CD4-positive, CD25-positive, alpha-beta regulatory T cell (primary cell): ENCODE data around the gene BCL6. TPM values are rescaled to one million over a fixed set of nuclear protein-coding genes. Genes with fewer than 3 reads are reported as not detected.
A peak's percentile ranks its signal among the peaks of the same experiment; 100 is the strongest.

ENCODE experiments used
- ATAC-seq, 2 donors: fragments of 150-1000 bp; cut with Tn5 transposase; one replicate each; pipeline ENCODE4 v1.10.0; 2021; ENCODE audit warnings: low read depth in 2 of 2, moderate number of reproducible peaks in 2 of 2, moderate library complexity in 1 of 2
- DNase-seq, 3 donors: peaks; one replicate each; pipeline versions ENCODE4 v3.0.0 to v3.0.0-alpha.2; 2012 to 2022; ENCODE audit warnings: mixed read lengths in 1 of 3
- H3K27ac ChIP-seq: one replicate; pipeline ENCODE4 v1.7.0; 2013; ENCODE audit warnings: mild to moderate bottlenecking, low read length; ENCODE audit not compliant: insufficient read depth, poor library complexity, severe bottlenecking
- H3K27me3 ChIP-seq: one replicate; pipeline ENCODE4 v1.7.0; 2013; ENCODE audit warnings: low read length; ENCODE audit not compliant: control insufficient read depth, insufficient read depth
- H3K36me3 ChIP-seq: one replicate; pipeline ENCODE4 v1.7.0; 2013; ENCODE audit warnings: mild to moderate bottlenecking, low read length, moderate library complexity; ENCODE audit not compliant: control insufficient read depth, insufficient read depth
- H3K4me1 ChIP-seq: 2 replicates; pipeline ENCODE4 v1.7.0; 2013; ENCODE audit warnings: mild to moderate bottlenecking, low read length; ENCODE audit not compliant: insufficient read depth, control insufficient read depth, poor library complexity, severe bottlenecking
- H3K4me3 ChIP-seq: one replicate; pipeline ENCODE4 v1.7.0; 2013; ENCODE audit warnings: low read depth, mild to moderate bottlenecking, low read length, moderate library complexity
- H3K9me3 ChIP-seq, 2 experiments: 1 replicate in 1 of 2; 2 replicates in 1 of 2; pipeline ENCODE4 v1.7.0; 2013; ENCODE audit warnings: low read length in 2 of 2, mild to moderate bottlenecking in 1 of 2, moderate library complexity in 1 of 2; ENCODE audit not compliant: control insufficient read depth in 2 of 2
- H3K27ac Mint-ChIP-seq, 3 donors: one replicate each; pipeline ENCODE4 v1.8.0; 2020 to 2022; ENCODE audit warnings: mild to moderate bottlenecking in 3 of 3, mixed read lengths in 3 of 3, moderate library complexity in 2 of 3
- H3K27me3 Mint-ChIP-seq: one replicate; pipeline ENCODE4 v1.8.0; 2022; ENCODE audit warnings: mild to moderate bottlenecking, mixed read lengths
- H3K36me3 Mint-ChIP-seq: one replicate; pipeline ENCODE4 v1.8.0; 2020; ENCODE audit warnings: mixed read lengths
- H3K4me1 Mint-ChIP-seq, 4 donors: one replicate each; pipeline ENCODE4 v1.8.0; 2020 to 2022; ENCODE audit warnings: mixed read lengths in 4 of 4, mild to moderate bottlenecking in 1 of 4
- H3K4me3 Mint-ChIP-seq, 4 donors: one replicate each; pipeline ENCODE4 v1.8.0; 2020 to 2022; ENCODE audit warnings: mild to moderate bottlenecking in 4 of 4, mixed read lengths in 4 of 4, moderate library complexity in 3 of 4
- H3K9me3 Mint-ChIP-seq, 7 donors: one replicate each; pipeline ENCODE4 v1.8.0; 2020 to 2022; ENCODE audit warnings: mixed read lengths in 7 of 7, mild to moderate bottlenecking in 3 of 7, moderate library complexity in 2 of 7
- polyA plus RNA-seq, 4 donors: library from polyadenylated mRNA; unstranded; fragments of 300-500 nt; fragmentation: Illumina TruSeq; gene quantifications; one replicate each; pipeline ENCODE4 v1.2.3, GENCODE V29; 2021
- total RNA-seq: library from RNA; stranded (reverse); gene quantifications from one replicate; pipeline ENCODE4 v1.2.3, GENCODE V29; 2022

Gene BCL6
- total and polyA plus RNA-seq, 5 donors from 2014 or later, result 1.8 to 39.6 (median 2.6) TPM

- H3K36me3 Mint-ChIP-seq, result no peaks in the 10 kb centered on the region
- DNase-seq, result peak; percentile 19 to 61 (median 35)
- Histone ChIP-seq H3K27me3 (no peaks in the 10 kb centered on the region), H3K9me3 (no peaks in the 10 kb centered on the region), H3K4me1 (peaks cover 17% of the 10 kb centered on the region), H3K27ac (peak overlapping the region; percentile 69), H3K4me3 (no peak overlapping the region), H3K36me3 (no peaks in the 10 kb centered on the region)
- peak overlapping the region; percentile 78 to 81 (median 79) for H3K27ac Mint-ChIP-seq
- no peaks in the 10 kb centered on the region for H3K27me3 Mint-ChIP-seq
- H3K4me3 Mint-ChIP-seq, result no peak overlapping the region
- ATAC-seq, result peak; percentile 67 to 72
- H3K9me3 Mint-ChIP-seq, result peaks cover 0 to 2% (median 0%) of the 10 kb centered on the region in 7 donors
- peaks cover 0 to 34% (median 20%) of the 10 kb centered on the region in 4 donors for H3K4me1 Mint-ChIP-seq
These were observed 25.0 kb upstream of the BCL6 start for GRCh38 chr3:187770224-187770623.

GRCh38 chr3:187769771-187770170, 24.5 kb upstream of the BCL6 start:
- Mint-ChIP-seq H3K4me1 (peaks cover 0 to 34% (median 20%) of the 10 kb centered on the region in 4 donors), H3K4me3 (no peak overlapping the region), H3K27me3 (no peaks in the 10 kb centered on the region), H3K27ac (peak overlapping the region; percentile 78 to 81 (median 79)), H3K36me3 (no peaks in the 10 kb centered on the region), H3K9me3 (peaks cover 0 to 2% (median 0%) of the 10 kb centered on the region in 7 donors)
- Histone ChIP-seq H3K4me1 (peaks cover 17% of the 10 kb centered on the region), H3K27me3 (no peaks in the 10 kb centered on the region), H3K4me3 (no peak overlapping the region), H3K36me3 (no peaks in the 10 kb centered on the region), H3K27ac (peak overlapping the region; percentile 69), H3K9me3 (no peaks in the 10 kb centered on the region)
- peak in 1 of 3 donors; percentile 26 for DNase-seq
- no peak for ATAC-seq

GRCh38 chr3:187767266-187768012, 22.2 kb upstream of the BCL6 start:
- Mint-ChIP-seq H3K36me3 (no peaks in the 10 kb centered on the region), H3K4me1 (peaks cover 0 to 25% (median 18%) of the 10 kb centered on the region in 4 donors), H3K9me3 (no peaks in the 10 kb centered on the region), H3K27ac (peak overlapping the region in 2 of 3 donors; percentile 0 to 39), H3K4me3 (no peak overlapping the region), H3K27me3 (no peaks in the 10 kb centered on the region)
- DNase-seq, result no peak
- no peak overlapping the region for H3K27ac ChIP-seq
- no peak overlapping the region for H3K4me3 ChIP-seq
- no peaks in the 10 kb centered on the region for H3K9me3 ChIP-seq
- H3K4me1 ChIP-seq, result peaks cover 17% of the 10 kb centered on the region
- ATAC-seq, result no peak
- no peaks in the 10 kb centered on the region for H3K36me3 ChIP-seq
- H3K27me3 ChIP-seq, result no peaks in the 10 kb centered on the region

GRCh38 chr3:187765342-187765741, 20.1 kb upstream of the BCL6 start:
- Mint-ChIP-seq H3K27me3 (no peaks in the 10 kb centered on the region), H3K4me3 (no peak overlapping the region), H3K4me1 (peaks cover 0 to 22% (median 15%) of the 10 kb centered on the region in 4 donors), H3K36me3 (peaks cover 4% of the 10 kb centered on the region), H3K27ac (no peak overlapping the region), H3K9me3 (peaks cover 0 to 1% (median 0%) of the 10 kb centered on the region in 7 donors)
- Histone ChIP-seq H3K27me3 (no peaks in the 10 kb centered on the region), H3K27ac (no peak overlapping the region), H3K4me1 (peaks cover 12% of the 10 kb centered on the region), H3K9me3 (no peaks in the 10 kb centered on the region), H3K36me3 (no peaks in the 10 kb centered on the region), H3K4me3 (no peak overlapping the region)
- ATAC-seq, result no peak
- no peak for DNase-seq

GRCh38 chr3:187763850-187764648, 18.8 kb upstream of the BCL6 start:
- H3K9me3 Mint-ChIP-seq, result peaks cover 0 to 1% (median 0%) of the 10 kb centered on the region in 7 donors
- Histone ChIP-seq H3K9me3 (no peaks in the 10 kb centered on the region), H3K4me1 (no peaks in the 10 kb centered on the region), H3K27ac (no peak overlapping the region), H3K27me3 (no peaks in the 10 kb centered on the region), H3K4me3 (no peak overlapping the region), H3K36me3 (no peaks in the 10 kb centered on the region)
- peaks cover 0 to 9% (median 5%) of the 10 kb centered on the region in 4 donors for H3K4me1 Mint-ChIP-seq
- no peak overlapping the region for H3K4me3 Mint-ChIP-seq
- peaks cover 4% of the 10 kb centered on the region for H3K36me3 Mint-ChIP-seq
- ATAC-seq (no peak), DNase-seq (no peak)
- no peak overlapping the region for H3K27ac Mint-ChIP-seq
- H3K27me3 Mint-ChIP-seq, result no peaks in the 10 kb centered on the region

GRCh38 chr3:187762792-187763191, 17.5 kb upstream of the BCL6 start:
- ATAC-seq, result no peak

GRCh38 chr3:187759601-187760000, 14.3 kb upstream of the BCL6 start:
- no peaks in the 10 kb centered on the region for H3K4me1 Mint-ChIP-seq
- H3K4me1 ChIP-seq, result no peaks in the 10 kb centered on the region
- H3K9me3 ChIP-seq, result no peaks in the 10 kb centered on the region
- H3K27me3 Mint-ChIP-seq, result no peaks in the 10 kb centered on the region
- DNase-seq, result no peak
- H3K27me3 ChIP-seq, result no peaks in the 10 kb centered on the region
- peaks cover 4% of the 10 kb centered on the region for H3K36me3 Mint-ChIP-seq
- H3K27ac ChIP-seq, result no peak overlapping the region
- no peak overlapping the region for H3K4me3 ChIP-seq
- no peak overlapping the region for H3K4me3 Mint-ChIP-seq
- peaks cover 0 to 4% (median 1%) of the 10 kb centered on the region in 7 donors for H3K9me3 Mint-ChIP-seq
- no peak overlapping the region for H3K27ac Mint-ChIP-seq
- no peak for ATAC-seq
- H3K36me3 ChIP-seq, result no peaks in the 10 kb centered on the region

More at GRCh38 chr3:187762792-187763191, 17.5 kb upstream of the BCL6 start:
- no peaks in the 10 kb centered on the region for H3K36me3 ChIP-seq
- no peak for DNase-seq
- H3K4me1 ChIP-seq, result no peaks in the 10 kb centered on the region
- no peak overlapping the region for H3K4me3 Mint-ChIP-seq
- H3K9me3 Mint-ChIP-seq, result peaks cover 0 to 4% (median 0%) of the 10 kb centered on the region in 7 donors
- no peak overlapping the region for H3K27ac Mint-ChIP-seq
- peaks cover 4% of the 10 kb centered on the region for H3K36me3 Mint-ChIP-seq
- no peak overlapping the region for H3K27ac ChIP-seq
- H3K27me3 Mint-ChIP-seq, result no peaks in the 10 kb centered on the region
- H3K9me3 ChIP-seq, result no peaks in the 10 kb centered on the region
- no peaks in the 10 kb centered on the region for H3K27me3 ChIP-seq
- no peak overlapping the region for H3K4me3 ChIP-seq
- no peaks in the 10 kb centered on the region for H3K4me1 Mint-ChIP-seq
